MM.1S (cell line): ENCODE data around the gene LRMDA.

Experiments used
- CTCF ChIP-seq: fragments of 300-600 bp; sonication (generic); IDR thresholded peaks from 2 replicates; pipeline ENCODE4 v1.5.1; 2016; ENCODE audit warnings: antibody characterized with exemption, low read length, mixed read lengths
- EZH2 ChIP-seq: fragments of 300-600 bp; sonication (generic); optimal IDR thresholded peaks from 2 replicates; pipeline ENCODE3; 2017; ENCODE audit warnings: low read depth, mild to moderate bottlenecking, antibody characterized with exemption, low read length, mixed read lengths
- EZH2phosphoT487 ChIP-seq: fragments of 300-600 bp; sonication (generic); IDR thresholded peaks from 2 replicates; pipeline ENCODE4 v1.6.1; 2018; ENCODE audit warnings: antibody characterized with exemption, low read length

- TF ChIP-seq CTCF (no peak), EZH2phosphoT487 (no peak), EZH2 (no peak)
Measured at GRCh38 chr10:76301211-76301610, 869.8 kb downstream of the LRMDA start.
